COR-L47 (cell line): ENCODE data around the gene SVIL.

Source experiments
- DNase-seq: peaks from one replicate; lab custom pipeline; 2025; lab: John Stamatoyannopoulos, UW

SVIL gene

GRCh38 chr10:29634764-29635625, at the start of gene SVIL:
Gene SVIL, minus strand, starts transcription at chr10:29634971. Its CDS starts 79,913 bp downstream, at chr10:29555058.
- DNase-seq: no peak

DNA sequence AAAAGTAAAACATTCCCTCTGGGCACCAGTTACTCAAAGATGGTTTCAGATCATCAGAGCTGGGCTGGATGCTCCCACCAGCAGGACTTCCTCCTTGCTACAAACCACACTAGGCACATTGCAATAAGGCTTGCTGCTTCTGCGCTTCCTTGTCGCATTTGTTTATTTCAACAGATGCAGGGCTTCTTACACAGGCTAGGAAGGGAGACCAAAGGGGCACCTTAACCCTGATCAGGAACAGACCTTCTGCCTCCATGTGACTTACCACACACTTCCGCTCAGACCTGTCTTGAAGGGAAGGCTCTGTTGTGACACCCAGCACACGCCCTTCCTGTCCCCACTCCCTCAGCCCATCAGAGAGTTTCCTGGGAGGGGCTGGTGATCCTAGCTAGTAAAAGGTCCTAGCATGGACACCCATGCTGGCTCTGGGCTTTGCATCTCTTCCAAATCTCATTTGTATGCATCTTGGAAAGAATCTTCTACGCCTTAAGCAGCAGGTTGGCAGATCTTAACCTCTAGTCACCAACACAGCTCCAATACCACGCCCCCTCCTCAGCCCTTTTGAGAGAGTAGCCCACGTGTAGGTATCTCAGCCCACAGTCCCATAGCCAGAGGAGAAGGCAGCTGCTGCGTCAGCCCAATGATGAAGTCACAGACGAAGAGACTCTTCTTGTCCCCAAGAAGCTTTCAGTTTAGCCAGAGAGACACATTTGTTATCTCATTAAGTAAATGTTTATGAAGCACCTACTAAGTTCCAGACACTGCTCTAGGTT, 47.1 kb upstream of the SVIL start:
- no peak for DNase-seq

DNA sequence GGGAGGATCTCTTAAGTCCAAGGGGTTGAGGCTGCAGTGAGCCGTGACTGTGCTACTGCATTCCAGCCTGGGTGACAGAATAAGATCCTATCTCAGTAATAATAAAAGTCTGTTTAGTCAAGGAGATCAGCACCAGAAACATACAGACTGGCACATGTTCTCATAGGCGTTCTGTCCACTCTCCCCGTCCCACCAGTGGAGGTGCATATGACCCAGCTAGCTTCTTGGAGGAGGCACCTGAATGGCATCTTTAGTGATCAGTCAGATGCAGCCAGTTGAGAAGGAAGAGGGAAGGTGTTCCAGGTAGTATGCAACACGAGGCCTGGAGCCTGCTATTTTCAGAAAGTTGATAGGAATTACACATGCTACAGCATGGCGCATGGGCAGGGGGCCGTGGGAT, 45.3 kb upstream of the SVIL start:
- DNase-seq: no peak

- DNase-seq: no peak
Observed at GRCh38 chr10:29676732-29677131, 42.0 kb upstream of the SVIL start.

DNA sequence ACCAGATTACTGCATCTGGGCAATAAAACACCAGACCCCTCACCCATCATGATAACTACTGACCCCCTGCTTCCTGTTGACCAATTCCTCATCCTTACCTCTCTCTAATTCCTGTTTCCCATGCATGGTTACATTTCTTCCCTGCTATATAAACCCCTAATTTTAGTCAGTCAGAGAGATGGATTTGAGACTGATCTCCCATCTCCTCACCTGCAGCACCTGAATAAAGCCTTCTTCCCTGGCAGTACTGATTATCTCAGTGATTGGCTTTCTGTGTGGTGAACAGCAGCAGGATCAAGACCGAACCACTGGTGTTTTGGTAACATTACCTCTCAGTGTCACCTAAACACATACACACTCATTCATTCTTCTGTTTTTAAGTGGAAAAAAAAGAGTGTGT, 41.2 kb upstream of the SVIL start:
- DNase-seq: no peak

GRCh38 chr10:29671968-29672367, 37.2 kb upstream of the SVIL start:
- no peak for DNase-seq

DNA sequence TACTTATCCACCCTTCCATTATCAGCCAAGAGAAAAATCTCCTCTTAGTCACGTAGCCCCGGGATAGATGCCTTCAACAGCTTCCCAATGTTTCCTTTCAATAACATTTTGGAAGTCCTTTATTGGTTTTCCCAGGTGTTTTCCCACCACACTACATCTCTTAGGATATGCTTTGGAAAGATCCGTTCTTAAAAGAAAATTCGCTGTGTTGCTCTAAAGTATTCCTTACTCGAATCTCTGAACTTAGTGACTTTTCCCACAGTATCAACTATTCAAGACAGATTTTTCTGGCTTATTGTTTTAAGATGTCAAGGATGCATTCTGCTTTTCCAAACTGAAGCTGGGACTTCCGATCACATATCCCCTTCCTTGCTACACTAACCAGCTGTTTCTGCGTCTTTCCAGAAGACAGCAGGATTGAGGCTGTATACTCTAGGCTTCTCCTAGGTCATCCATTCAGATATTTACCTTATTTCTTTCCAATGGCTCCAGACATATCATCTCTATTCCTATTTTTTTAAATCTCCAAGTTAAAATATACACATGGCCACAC, 36.5 kb upstream of the SVIL start:
- no peak for DNase-seq

DNA sequence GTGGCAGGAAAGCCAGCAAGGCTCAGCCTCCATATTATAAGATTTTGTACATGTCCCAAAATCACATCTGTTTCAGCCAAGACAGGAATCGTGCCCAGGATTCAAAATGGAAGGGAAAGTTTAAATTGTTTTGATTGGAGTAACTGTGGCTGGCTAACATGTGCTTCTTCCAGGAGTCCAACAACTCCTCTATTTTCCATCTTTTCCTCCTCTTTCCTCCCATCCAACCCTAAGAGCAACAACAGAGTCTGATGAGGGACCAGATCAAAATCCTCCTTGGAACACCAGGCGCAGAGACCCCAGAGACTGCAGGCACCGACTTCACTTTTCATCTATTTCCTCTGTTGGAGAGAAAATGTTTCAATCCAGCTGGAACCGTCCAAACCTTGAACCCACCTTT, 36.0 kb upstream of the SVIL start:
- DNase-seq: no peak

- DNase-seq: no peak
Observed at GRCh38 chr10:29669149-29669548, 34.4 kb upstream of the SVIL start.

GRCh38 chr10:29668628-29669027, 33.9 kb upstream of the SVIL start:
- DNase-seq: no peak

DNA sequence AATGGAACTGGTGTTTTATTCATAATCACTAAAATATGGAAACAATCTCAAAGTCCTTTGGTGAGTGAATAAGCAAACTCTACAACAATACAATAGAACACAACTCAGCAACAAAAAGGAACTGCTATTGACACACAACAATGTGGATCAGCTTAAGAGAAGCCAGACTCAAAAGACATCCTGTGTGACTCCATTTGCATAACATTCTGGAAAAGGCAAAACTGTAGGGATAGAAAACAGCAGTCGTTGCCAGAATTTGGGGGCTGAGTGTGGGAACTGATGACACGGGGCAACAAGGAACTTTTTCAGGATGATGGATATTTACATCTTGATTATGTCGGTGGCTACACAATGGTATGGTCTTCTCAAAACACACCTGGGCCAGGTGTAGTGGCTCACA, 32.4 kb upstream of the SVIL start:
- DNase-seq: no peak

- no peak for DNase-seq
Observed at GRCh38 chr10:29666201-29666600, 31.4 kb upstream of the SVIL start.

DNA sequence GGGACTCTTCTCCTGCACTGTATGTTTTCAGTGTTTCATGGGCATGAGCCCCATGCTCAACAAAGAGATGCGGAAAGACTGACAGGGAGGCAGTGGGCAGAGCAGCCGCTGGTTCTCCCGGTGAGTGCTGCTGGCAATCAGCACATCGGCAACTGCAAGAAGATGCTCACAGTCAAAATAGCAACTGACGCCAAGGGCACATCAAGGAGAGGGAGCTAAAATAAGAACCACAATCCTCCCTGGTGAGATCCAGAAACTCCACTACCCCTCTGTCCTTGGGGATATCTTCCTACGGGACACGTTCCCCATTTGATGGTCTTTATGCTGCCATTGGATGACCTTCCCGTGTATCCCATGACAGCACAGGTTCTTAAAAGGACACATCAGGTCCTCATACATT, 28.9 kb upstream of the SVIL start:
- no peak for DNase-seq

GRCh38 chr10:29658984-29659965, 24.5 kb upstream of the SVIL start:
- DNase-seq: no peak

DNA sequence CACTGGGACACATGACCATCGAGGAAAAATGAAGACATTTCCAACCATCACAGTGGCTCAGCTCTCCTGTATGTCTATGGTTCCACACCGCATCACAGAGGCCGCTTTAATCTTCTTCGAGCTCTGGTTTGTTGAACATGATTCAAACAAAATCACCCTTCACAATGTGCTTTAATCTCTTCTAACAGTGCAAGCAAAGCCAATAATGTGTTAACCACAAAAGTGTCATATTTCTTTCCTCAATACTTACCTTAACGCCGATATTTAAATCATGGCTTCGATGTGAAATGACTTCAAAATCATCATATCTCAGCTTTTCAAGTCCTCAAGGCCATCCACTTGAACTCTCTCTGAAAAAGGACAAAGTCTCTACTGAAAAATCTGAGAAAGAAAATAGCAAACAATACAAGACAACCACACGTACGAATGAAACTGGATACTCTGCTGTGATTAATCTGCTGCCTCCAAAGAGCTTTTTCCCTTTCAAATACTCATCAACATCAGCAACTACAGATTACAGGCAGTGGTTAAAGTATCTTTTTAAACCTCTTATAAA, 23.0 kb upstream of the SVIL start:
- no peak for DNase-seq

DNA sequence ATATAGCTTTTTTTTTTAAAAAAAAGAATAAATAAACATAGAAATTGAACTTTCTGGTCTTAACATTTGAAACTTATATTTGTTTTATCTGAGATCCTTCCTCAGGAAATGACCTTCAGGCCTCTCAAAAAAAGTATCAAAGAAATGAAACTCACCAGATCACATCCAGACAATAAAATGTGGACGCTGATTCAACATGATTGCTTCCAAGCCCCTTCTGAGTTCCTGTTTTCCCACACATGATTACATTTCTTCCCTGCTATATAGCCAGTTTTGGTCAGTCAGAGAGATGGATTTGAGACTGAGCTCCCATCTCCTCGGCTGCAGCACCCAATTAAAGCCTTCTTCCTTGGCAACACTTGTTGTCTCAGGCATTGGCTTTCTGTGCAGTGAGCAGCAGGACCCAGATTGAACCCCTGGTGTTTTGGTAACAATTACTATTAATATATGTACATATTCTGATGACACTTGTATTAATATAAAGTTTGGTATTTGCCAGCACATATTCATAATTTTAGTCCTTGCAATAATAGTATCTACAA, 21.8 kb upstream of the SVIL start:
- no peak for DNase-seq

- DNase-seq: no peak
Observed at GRCh38 chr10:29652192-29652591, 17.4 kb upstream of the SVIL start.

GRCh38 chr10:29651767-29652166, 17.0 kb upstream of the SVIL start:
- no peak for DNase-seq

DNA sequence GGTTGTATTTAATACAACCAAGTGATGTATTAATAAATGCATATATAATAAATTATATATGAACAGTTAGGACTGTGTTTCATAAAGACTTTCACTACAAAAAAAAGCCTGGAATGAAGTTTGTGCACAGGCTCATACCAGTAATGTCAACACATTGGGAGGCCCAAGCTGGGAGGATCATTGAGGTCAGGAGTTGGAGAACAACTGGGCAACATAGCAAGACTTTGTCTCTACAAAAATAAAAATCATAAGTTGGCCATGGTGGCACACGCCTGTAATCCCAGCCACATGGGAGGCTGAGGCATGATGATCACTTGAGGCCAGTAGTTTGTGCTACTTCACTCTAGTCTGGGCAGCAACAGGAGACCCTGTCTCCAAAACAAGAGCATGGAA, 15.8 kb upstream of the SVIL start:
- no peak for DNase-seq

GRCh38 chr10:29649561-29650551, 15.1 kb upstream of the SVIL start:
- DNase-seq: no peak
